Fibroblast of skin of scalp (primary cell): Measurements from ENCODE around the gene FMNL2.
"Not testable (repeated sequence)": the region's sequence is repeated elsewhere in the genome, so short reads cannot be mapped to it uniquely, and the experiment has no call there.

Source experiments
- DNase-seq: peaks from one replicate; pipeline ENCODE4 v3.0.0-alpha.2; 2013

FMNL2 gene

DNA sequence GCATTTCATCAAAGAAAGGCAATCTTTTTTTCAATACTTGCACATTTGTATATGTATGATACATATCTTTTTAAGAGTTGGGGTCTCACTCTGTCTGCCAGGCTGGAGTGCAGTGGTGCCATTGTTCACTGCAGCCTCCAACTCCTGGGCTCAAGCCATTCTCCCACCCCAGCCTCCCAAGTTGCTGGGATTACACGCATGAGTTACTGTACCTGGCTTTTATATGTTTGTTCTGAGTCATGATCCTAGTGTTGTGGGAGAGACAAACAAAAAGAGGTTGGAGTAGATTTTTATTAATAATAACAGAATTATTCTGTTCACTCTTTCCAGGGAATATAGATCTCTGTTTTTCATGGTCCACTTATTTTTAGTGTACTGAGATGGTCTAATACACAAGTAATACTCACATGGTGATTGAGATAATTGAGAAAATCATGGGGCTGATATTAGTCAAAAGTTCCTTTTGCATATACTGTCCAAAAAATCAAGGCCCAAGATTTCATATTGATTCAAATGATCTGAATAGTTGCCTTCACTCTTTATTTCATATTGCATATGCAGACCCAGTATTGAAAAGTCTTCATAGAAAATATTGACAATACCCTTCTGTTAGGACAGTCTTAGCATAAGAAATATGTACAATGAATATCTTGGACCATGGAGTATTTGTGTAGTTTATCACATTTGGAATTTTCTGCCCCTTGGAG is 138.3 kb downstream of the FMNL2 start:
- no peak for DNase-seq

DNA sequence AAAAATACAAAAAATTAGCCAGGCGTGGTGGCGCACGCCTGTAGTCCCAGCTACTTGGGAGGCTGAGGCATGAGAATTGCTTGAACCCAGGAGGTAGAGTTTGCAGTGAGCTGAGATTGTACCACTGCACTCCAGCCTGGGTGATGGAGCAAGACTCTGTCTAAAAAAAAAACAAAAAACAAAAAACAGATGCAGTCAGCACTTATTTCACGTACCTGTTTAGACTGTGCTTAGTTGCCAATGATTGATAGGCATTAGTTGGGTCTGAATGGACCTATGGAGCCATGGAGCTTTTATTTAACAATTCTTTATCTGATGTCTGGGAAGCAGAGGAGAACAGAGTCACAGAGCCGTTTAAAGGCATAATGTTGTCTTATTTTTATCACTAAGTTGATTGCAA is 139.5 kb downstream of the FMNL2 start:
- DNase-seq, result not testable (repeated sequence)

DNA sequence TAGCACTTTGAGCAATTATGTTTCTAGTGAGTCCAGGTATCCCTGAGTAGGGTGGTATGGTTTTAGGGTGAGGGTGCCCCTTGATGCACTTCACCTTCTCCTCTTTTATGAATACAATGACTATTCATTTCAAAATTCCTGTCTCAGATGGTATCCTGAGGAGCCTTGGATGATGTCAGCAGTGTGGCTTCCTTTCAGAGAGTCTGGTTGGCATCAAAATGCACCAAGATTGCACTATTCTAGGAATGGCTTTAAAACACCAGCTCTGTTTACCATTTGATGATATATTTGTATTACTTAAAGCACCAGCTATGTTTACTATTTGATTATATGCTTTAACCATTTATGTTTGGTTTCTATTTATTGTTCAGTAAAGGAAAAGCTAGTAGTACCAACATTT is 141.0 kb downstream of the FMNL2 start:
- DNase-seq, result no peak

DNA sequence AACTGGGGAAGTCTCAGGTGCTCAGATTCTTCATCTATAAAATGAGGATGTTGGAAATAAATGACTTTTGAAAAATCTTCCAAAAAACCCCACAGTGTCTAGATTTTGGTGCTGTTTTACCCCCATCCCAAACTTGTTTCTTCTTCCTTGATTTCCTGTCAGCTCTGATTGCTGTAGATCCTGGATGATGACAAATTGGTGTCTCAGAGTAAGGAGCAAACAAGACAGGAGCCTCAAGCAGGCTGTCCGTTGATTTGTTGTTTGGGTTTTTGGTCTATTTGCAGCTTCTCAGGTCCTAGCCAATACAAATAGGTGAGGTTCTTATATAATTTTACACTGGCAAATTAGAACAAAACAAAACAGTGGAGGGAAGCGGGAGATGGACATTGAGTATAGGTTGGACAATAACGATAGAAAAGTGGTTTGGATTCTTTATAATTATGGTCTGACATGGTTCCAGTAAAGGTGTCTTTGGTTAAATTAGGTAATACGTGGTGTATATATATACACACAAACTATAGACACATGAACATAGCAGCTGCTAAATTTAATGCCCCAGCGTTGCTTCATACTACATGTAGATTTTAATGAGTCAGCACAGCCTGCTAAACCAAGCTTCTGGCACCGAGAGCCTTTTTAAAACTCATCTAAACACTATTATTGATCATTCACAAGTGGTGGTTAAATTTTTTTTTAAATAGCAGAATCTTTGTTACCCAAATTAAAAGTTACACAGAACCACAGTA is 142.5 kb downstream of the FMNL2 start:
- DNase-seq, result no peak

DNA sequence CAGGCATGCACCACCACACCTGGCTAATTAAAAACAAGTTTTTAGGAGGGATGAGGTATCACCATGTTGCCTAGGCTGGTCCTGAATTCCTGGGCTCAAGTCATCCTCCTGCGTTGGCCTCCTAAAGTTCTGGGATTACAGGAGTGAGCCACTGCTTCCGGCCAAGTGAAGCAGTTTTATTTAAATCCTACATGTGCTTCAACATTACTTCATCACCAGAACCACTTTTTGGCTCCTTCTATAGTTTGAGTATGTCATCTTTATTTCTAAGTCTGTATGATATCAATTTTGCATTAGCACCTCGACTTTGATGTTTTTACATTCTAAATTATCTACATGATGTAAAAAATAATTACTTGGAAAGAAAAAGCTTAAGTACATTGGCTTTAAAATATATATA is 144.3 kb downstream of the FMNL2 start:
- DNase-seq, result no peak

DNA sequence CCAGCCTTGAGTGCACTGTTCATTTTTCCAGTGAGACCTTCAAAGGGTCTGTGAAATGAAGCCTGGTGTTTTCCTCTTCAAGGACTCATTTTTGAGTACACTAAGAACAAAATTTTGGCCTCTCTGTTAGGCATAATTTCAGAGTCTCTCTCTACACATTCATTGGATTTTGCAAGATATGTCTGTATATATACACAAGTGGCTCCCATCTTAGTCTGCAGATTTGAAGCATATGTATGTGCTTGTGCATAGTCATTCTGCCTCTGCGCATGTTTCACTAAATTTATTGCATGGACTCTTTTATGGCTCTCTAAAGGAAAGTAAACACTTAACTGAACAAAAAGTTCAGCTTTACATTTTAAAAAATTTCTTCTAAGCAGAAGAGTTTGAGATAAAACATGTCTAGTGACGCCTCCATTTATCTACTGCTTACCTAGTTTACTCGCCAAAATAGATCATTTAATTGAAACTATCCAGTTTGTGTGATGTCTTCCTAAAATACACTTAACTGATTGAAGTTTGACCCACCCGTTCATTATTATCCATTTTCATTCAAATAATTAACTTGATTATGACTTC is 145.9 kb downstream of the FMNL2 start:
- DNase-seq, result no peak

DNA sequence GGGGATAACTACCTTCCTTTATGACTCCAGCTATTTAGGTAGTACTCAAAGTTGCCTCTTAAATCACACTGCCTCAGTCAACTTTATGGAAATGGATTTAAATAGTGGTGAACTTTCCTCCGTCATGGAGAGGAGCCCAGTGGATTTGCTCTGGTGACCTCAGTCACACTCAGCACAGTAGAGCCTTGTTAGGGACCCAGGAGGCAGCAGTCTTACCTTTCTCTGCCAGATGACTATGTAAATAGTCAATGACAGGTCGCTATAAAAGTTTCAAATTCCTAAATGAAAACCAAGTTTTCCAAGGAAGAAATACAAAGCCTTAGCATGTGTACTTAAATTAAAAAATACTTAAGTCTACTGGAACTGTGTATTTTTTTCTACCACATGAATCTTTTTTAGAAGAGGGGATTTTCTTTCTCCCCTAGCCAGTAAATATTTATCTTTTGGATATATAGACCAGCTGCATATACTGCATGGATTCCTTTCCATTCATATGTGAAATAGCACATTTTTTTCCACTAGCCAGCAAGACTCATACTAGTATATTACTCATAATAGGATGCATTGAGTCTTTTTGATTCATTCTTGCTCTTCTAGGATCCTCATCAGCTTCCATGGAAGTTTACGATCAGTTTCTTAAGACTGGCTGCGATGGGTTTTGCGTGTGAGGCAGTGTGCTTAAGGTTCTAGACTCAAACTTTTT is 147.1 kb downstream of the FMNL2 start:
- no peak for DNase-seq

DNA sequence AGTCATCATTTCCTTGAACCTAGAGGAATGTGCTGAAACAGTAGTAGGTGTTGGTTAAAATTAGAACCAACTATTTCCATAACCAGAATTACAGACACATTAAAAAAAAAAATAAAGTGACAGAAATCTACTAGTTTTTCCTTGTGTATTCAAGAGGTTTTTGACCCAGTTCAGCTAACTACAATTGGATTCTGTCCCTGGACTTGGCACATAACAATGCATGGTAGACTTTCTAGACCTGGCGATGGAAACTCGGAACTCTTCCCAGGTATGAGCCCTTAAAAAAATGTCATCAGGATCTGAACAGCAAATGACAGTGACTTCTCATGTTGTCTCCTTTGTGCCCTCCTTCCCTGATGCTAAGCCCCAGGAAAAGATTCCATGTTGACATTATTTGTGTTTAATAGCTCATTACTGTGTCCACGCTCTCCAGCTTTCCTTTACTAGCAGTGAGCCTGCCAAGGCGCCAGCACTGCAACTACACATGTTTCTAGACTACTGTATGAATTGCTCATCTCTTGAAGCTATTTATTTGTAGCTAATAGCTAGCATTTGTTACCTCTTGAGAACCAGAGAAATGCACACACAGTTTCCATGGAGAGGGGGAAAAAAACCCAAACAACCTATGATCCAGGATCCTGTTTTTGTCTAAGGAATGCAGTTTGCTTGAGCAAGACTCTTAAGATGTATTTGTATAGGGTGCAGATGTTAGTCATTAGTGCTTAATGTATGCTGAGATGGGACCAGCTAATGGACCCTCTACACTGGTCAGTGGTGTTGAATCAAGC is 148.5 kb downstream of the FMNL2 start:
- peak; percentile 60 for DNase-seq

DNA sequence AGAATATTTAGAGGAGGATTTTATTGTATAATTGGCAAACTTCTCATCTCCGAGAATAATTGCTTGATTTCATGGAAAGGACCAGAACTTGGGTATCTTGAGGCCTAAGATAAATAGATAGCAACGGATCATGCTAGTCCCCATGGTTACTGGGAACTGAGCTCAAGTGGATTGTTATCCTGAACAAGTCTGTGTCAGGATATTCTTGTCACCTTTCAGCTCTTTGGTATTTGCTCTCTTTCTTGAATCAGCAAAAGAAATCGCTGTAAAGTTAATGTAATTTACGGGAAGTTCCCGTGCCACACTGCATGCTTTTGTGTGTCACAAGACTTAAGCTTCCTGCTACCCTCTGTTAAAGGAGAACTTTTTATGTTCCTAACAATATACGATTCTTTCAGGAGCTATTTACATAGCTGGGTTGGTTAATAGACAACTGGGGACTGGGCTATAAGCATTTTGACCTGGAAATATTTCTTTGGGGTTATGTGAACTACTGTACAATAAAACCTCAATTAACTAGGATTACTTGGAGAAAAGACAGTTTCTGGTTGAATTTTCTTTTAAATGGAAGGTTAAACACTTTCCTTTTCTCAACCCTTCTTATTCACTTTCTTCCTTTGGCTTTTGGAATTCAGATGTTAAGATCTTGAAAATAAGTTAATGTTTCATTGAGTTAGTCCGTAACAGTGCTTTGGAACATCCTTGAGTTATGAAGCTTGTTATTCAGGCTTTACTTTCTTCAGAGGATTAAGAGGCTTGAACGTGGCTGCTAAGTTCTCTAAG is 151.2 kb downstream of the FMNL2 start:
- DNase-seq, result no peak

DNA sequence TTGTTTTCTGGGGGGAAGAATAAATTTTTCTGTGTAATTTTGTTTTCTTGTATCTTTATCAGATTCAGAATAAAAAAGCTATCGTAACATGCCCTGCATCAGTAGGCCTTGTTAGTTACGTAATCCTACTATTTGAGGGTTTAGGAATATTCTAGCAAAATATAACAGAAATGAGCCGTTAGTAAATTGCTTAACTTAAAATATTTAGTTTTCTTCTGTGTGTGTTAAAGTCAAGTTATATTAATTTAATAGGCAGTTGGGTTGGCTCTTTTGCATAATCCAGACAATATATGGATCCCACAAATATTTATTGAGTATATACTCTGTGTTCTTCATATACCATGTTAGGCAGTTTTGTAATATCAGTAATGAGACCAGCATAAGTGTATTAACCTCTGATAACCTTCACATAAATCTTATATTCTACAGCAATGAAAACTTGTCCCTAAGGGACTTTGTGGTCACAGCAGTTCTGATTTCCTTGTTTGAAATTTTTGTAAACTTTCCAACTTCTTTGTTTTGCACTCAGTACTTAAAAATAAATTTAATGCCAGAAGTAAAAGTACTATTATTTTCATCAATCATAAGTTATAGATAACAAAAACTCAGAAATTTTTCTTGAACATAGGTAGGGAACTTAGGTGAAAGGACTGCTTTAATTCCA is 151.9 kb downstream of the FMNL2 start:
- peak; percentile 46 for DNase-seq

DNA sequence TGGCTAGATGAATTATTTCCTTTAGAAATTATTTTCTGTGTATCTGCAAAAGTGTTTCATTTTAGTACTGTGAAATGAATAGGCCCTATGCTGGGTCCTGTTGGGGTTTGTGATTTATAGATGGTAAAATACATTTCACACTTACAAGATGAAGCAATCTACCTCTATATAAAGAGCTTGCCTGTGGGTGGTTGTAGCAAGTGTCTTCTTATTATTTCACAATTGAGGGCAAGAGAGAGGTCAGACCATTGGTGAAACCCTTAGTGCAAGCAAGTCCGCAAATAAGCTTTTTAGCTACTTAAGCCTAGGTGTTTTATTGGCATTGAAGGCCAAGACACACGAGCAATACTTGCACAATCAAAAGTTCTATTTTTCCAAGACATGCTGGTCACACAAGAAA is 153.1 kb downstream of the FMNL2 start:
- no peak for DNase-seq

DNA sequence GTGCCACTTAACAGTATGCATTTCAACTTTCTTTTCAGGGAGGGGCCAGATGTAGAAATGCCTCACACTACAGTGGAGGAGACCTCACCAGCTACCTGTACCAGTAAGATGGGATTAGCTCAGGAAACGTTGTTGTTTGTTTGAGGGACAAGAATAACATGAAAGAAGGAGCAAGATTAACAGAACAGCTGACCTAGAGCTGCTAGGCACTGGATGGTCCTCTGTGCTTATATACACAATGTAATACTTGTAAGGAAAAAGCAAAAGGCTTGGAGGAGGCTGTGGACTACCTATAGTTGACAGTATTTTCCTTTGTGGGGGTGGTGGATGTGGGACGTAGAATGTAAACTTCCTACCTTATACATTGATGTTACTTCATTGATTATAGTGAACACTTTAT is 154.4 kb downstream of the FMNL2 start:
- DNase-seq, result no peak

DNA sequence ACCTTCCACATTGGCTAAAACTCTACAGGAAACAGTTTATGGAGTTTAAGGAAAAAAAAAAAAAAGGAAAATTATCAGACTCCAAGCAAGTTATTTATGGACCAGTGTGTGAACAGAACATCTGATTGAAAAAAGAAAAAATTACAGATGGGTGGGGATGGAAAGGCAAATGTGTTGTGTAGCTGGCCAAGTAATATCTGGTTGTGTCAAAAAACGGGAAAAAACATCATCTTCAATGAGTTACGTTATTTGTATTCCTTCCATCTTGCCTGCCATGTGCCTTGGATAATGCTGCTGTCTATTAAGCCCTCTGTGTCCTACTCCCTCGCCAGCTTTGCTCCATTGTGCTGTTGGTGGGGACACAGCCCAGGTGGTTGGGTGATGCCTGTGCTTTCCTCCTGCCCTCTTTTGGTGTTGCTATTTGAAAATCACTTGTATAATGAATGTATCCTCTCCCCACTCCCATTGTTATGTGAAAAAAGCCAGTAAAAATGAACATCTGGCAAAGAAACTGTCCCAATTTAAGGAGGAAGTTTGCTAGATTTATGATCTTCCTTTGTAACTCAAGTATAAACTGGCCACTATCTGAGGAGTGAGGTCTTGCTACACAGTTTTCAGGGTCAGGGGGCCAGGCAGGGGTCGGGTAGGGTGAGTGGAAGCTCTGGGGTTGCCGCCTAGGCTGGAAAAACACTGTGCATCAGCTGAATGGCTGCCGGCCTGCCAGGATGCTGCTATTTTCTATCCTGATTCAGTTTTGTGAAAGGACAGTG is 155.9 kb downstream of the FMNL2 start:
- no peak for DNase-seq

DNA sequence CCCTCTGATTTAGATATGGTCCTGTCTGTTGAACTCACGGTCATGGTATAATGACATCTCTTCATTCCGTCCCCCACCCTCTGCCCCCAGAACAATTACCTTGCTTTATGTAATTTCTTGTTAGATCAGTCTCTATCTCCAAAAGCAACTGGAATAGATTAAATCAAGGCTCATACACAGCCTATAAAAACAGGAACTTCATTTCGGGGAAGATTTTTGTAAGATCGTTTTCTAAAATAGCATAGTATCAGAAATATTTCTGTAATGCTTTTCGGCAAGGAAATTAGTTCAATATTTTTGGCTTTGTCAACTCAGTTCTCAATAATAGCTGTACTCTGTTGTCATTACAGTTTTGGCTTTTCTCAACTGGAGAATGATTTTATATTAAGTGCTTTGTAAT is 157.2 kb downstream of the FMNL2 start:
- DNase-seq, result no peak

DNA sequence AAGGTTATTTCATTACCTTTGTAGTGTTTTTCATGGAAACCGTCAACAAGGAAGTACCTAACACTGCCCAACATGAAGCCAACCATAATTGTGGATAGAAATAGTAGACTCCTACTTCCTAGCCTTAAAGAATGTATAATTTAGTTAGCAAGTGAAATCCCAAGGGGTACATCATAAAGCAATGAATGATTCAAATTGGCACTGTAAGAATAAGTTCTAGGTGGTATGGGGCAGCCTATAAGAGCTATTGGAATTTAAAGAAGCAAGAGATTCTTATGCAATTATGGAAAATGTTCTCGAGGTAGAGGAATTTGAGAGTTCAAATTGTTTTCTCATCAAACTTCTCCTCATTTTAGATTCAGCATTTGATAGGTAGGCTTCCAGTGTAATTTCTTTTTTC is 157.9 kb downstream of the FMNL2 start:
- peak; percentile 46 for DNase-seq

DNA sequence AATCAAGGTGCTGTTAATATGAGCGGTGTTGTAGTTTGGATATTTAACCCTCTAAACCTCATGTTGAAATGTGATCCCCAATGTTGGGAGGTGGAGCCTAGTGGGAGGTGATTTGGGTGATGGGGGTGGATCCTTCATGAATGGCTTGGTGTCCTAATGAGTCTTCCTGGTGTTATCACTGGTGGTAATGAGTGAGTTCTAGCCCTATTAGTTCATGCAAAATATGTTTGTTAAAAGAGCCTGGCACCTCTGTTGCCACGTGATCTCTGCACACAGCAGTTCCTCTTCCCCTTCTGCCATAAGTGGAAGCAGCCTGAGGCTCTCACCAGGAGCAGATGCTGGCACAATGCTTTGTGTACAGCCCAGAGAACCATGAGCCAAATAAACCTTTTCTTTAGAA is 158.4 kb downstream of the FMNL2 start:
- DNase-seq, result no peak

DNA sequence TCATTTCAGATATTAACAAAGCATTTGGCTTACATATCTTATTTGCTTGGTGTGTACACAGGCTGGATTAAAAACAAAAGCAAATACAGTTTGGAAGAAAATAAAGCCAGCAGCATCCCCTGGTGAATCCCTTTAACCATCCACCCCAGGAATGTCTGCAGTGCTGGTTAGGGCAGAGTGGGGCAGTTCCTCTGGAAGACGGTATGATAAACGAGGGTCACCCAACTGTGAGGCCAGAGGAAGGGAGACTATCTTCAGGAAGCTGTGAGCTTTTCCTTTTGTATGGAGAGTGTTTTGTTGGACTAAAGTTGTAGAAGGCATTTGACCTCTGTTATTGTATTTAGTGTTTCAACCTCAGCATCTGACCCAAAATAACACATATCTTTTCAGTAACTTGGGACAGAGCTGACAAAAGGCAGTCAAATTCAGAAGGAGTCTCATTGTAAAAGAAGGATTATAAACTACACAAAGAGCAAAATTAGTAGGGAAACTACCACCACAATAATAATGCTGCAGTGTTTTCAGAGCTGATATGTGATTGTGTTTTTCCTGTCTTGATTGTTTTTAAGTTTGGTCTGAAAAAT is 159.1 kb downstream of the FMNL2 start:
- DNase-seq, result no peak

DNA sequence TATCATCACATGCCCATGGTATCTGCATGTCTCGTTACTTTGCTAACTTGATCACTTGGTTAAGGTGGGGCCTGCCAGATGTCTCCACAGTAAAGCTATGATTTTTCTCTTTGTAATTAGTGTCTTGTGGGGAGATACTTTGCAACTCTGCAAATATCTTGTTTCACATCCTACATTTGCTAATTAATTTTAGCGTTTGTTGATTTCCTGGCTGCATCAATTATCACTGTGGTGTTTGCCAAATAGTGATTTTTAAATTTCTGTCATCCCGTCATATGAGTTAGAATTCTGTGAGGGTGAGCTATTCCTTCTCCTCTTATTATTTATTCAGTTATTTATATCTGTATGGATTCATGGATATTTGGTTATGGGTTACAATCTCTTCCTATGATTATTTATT is 161.4 kb downstream of the FMNL2 start:
- no peak for DNase-seq

DNA sequence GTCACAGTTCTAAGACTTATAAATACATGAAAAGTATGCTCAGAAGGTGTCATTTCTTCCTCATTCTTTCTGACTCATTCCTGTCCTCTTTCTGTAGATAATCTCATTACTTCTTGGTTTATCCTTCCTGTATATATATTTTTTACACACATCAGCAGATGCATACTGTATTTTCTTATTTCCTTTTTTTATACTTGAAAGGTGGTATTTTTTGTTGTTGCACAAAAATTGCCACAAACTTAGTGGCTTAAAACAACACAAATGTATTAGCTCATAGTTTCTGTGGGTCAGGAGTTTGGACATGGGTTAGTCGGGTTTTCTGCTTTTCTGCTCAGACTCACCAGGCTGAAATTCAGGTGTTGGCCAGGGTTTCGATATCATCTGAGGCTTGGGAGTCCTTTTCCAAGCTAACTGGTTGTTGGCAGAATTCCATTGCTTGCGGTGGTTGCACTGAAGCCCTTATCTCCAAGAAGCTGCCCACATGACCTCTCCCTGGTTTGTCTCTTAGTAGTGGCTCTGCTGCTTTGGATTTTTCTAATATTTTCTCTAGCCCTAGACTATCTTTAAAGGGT is 162.6 kb downstream of the FMNL2 start:
- DNase-seq, result no peak
